ENCODE results near the gene ATXN7L1. TPM values are rescaled to one million over a fixed set of nuclear protein-coding genes. Genes with fewer than 3 reads are reported as not detected.

ATXN7L1 gene
- total and polyA plus RNA-seq, 2 of the 8 experiments (the other 6 are each of a cell fraction or from before 2014, with no cell fraction given): 14.3 to 34.0 TPM

GRCh38 chr7:105820363-105821066, 55.9 kb downstream of the ATXN7L1 start:
- no peak overlapping the region for H3K14ac ChIP-seq (ENCODE audit: insufficient read length)

More at GRCh38 chr7:105820363-105821066, 55.9 kb downstream of the ATXN7L1 start:
- CTCF ChIA-PET (ENCODE audit: partially characterized antibody): interaction anchor here (1.0 to 1.4 kb wide), 4 partner anchors 8 to 221 kb away, joined by 3 to 5 read pairs (median 4); no protein-coding TSS in a partner anchor
- H4K5ac ChIP-seq (ENCODE audit: insufficient read length, low read depth, low read length): no peak overlapping the region
- peaks cover 2% of the 10 kb centered on the region in 2 experiments for H4K20me1 ChIP-seq (replicated peaks in 1 of 2; ENCODE audit: control insufficient read depth in 1 of 2, insufficient read depth in 2 of 2, low read length in 2 of 2)
- no peak overlapping the region for H3K4ac ChIP-seq (replicated peaks; ENCODE audit: insufficient read length, low read depth, low read length)
- WGBS, 2 experiments (ENCODE audit: extremely low coverage in 1 of 2, insufficient coverage in 1 of 2, insufficient read length in 1 of 2, insufficient replicate concordance in 2 of 2, low coverage in 1 of 2, low lambda C conversion rate in 2 of 2, missing lambda C conversion rate in 1 of 2): 94% methylated on average over 5 of the region's 5 CpGs; no CpG with 5 or more reads in 1 of the 2 experiments
- peaks cover 4% of the 10 kb centered on the region for H3K79me1 ChIP-seq (ENCODE audit: low read depth, low read length)
- no peak overlapping the region for H2AFZ ChIP-seq (ENCODE audit: low read length)
- DNase-seq (ENCODE audit: low read depth in 1 of 2, low spot score in 2 of 2) (no peak), FAIRE-seq (no peak)
- TF ChIP-seq CTBP2 (IDR thresholded peaks at IDR 0.05; ENCODE audit: borderline replicate concordance, insufficient read depth, insufficient read length, low read length) (no peak), RAD21 (IDR thresholded peaks at IDR 0.05 in 1 of 2, conservative IDR thresholded peaks at IDR 0.05 in 1 of 2; ENCODE audit: low read depth in 2 of 2, low read length in 2 of 2) (no peak), RBBP5 (IDR thresholded peaks at IDR 0.05; ENCODE audit: borderline replicate concordance, low read depth, low read length) (no peak)
- H3K36me3 ChIP-seq (ENCODE audit: control insufficient read depth in 2 of 4, insufficient read depth in 4 of 4, low read length in 3 of 4): no peaks in the 10 kb centered on the region; a peak in 1 of 8 replicates
- H2BK20ac ChIP-seq (ENCODE audit: low read length): no peak overlapping the region
- H3K4me1 ChIP-seq (replicated peaks in 1 of 4; ENCODE audit: control insufficient read depth in 3 of 4, insufficient read depth in 4 of 4, low read length in 3 of 4): peaks cover 0 to 3% (median 0%) of the 10 kb centered on the region in 4 experiments; a peak in 3 of 7 replicates
- no peak overlapping the region for H3K9ac ChIP-seq (replicated peaks in 1 of 4; ENCODE audit: extremely low read depth in 1 of 4, low read depth in 3 of 4, low read length in 3 of 4)
- no peaks in the 10 kb centered on the region for H3K27me3 ChIP-seq (replicated peaks in 1 of 4; ENCODE audit: control insufficient read depth in 3 of 4, extremely low read depth in 1 of 4, insufficient read depth in 3 of 4, low read length in 3 of 4)
- H3K4me2 ChIP-seq (ENCODE audit: insufficient read depth in 1 of 2, low read depth in 2 of 2, low read length in 2 of 2): no peak overlapping the region
- no peak overlapping the region for H2BK12ac ChIP-seq (ENCODE audit: low read depth, low read length)
- no peak overlapping the region for H3K56ac ChIP-seq (replicated peaks; ENCODE audit: insufficient read length, low read depth, low read length)
- H2BK5ac ChIP-seq (ENCODE audit: low read depth, low read length): no peak overlapping the region
- no peak overlapping the region for H3K27ac ChIP-seq (ENCODE audit: low read depth, low read length)
- no peak overlapping the region for H4K91ac ChIP-seq (replicated peaks; ENCODE audit: insufficient read length, low read length)
- no peak overlapping the region for H3K4me3 ChIP-seq (ENCODE audit: extremely low read depth in 1 of 4, insufficient read depth in 2 of 4, low read depth in 3 of 4, low read length in 4 of 4)
- no peaks in the 10 kb centered on the region for H3K79me2 ChIP-seq (ENCODE audit: control insufficient read depth in 1 of 2, insufficient read depth in 2 of 2, low read length in 2 of 2)
- H3K9me3 ChIP-seq (ENCODE audit: insufficient read depth in 2 of 2, low read depth in 1 of 2, low read length in 1 of 2): no peaks in the 10 kb centered on the region
- no peak overlapping the region for H3K18ac ChIP-seq (ENCODE audit: extremely low read depth, low read length)
- no peak overlapping the region for H3K23ac ChIP-seq (ENCODE audit: insufficient read length)
- H2AK5ac ChIP-seq (ENCODE audit: low read depth, low read length): no peak overlapping the region
- no peak overlapping the region for H2BK15ac ChIP-seq (ENCODE audit: low read length)
- no peaks in the 10 kb centered on the region for H3K23me2 ChIP-seq (ENCODE audit: low read depth, low read length)
- POLR2A ChIA-PET (ENCODE audit: partially characterized antibody): interaction anchor here (0.5 kb wide), 1 partner anchor 46 kb away, joined by 3 read pairs; no protein-coding TSS in a partner anchor
- no peak overlapping the region for H4K8ac ChIP-seq (ENCODE audit: extremely low read depth, insufficient read depth, low read length)
- H2BK120ac ChIP-seq (replicated peaks; ENCODE audit: low read depth, low read length): no peak overlapping the region

Data from H1 (cell line).